Tibial nerve (tissue), 4 donors: ENCODE data around the gene PIPOX.

Source experiments
- EP300 ChIP-seq, 2 donors: sonication (generic); formaldehyde crosslinking; IDR thresholded peaks; one replicate each; pipeline ENCODE4 v1.6.1; 2017; ENCODE audit warnings: antibody characterized with exemption in 2 of 2, mild to moderate bottlenecking in 1 of 2
- POLR2A ChIP-seq, 2 donors: fragments of 450-650 bp; IDR thresholded peaks; one replicate each; pipeline ENCODE4 v1.6.1; 2017; ENCODE audit warnings: antibody characterized with exemption in 2 of 2, mild to moderate bottlenecking in 2 of 2, moderate library complexity in 2 of 2
- TF ChIP-seq, protein P1 (sequence below), 5 experiments: fragments of 200-600 bp in 3 of 5; fragments of 450-650 bp in 2 of 5; sonication (generic) in 3 of 5; IDR thresholded peaks; one replicate each; pipeline ENCODE4 v1.5.1; 2016 to 2019; ENCODE audit warnings: antibody characterized with exemption in 5 of 5, mild to moderate bottlenecking in 3 of 5, moderate library complexity in 2 of 5

DNA sequence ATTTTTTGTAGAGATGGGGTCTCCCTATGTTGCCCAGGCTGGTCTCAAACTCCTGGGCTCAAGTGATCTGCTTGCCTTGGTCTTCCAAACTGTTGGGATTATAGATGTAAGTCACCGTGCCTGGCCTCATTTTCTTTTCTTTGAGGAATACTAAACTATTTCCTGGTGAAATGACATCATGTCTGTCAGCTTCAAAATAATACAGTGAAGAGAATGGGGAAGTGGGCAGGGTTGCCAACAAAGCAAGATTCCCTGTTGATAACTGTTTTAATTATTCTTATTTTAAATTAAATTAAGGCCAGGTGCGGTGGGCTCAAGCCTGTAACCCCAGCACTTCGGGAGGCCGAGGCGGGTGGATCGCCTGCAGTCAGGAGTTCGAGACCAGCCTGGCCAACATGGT is 21.1 kb downstream of the PIPOX start:
- TF ChIP-seq, protein P1, sequence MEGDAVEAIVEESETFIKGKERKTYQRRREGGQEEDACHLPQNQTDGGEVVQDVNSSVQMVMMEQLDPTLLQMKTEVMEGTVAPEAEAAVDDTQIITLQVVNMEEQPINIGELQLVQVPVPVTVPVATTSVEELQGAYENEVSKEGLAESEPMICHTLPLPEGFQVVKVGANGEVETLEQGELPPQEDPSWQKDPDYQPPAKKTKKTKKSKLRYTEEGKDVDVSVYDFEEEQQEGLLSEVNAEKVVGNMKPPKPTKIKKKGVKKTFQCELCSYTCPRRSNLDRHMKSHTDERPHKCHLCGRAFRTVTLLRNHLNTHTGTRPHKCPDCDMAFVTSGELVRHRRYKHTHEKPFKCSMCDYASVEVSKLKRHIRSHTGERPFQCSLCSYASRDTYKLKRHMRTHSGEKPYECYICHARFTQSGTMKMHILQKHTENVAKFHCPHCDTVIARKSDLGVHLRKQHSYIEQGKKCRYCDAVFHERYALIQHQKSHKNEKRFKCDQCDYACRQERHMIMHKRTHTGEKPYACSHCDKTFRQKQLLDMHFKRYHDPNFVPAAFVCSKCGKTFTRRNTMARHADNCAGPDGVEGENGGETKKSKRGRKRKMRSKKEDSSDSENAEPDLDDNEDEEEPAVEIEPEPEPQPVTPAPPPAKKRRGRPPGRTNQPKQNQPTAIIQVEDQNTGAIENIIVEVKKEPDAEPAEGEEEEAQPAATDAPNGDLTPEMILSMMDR (IDR thresholded peaks at IDR 0.05): no peak
- TF ChIP-seq POLR2A (IDR thresholded peaks at IDR 0.05) (no peak), EP300 (IDR thresholded peaks at IDR 0.05) (no peak)
